Islet precursor cell (in vitro differentiated cells): ENCODE results near the gene TMEM267.
"Not testable (repeated sequence)": the region's sequence is repeated elsewhere in the genome, so short reads cannot be mapped to it uniquely, and the experiment has no call there.

Experiments
- DNase-seq: peaks from one replicate; pipeline ENCODE4 v3.0.0-alpha.2; 2018

Gene TMEM267

DNA sequence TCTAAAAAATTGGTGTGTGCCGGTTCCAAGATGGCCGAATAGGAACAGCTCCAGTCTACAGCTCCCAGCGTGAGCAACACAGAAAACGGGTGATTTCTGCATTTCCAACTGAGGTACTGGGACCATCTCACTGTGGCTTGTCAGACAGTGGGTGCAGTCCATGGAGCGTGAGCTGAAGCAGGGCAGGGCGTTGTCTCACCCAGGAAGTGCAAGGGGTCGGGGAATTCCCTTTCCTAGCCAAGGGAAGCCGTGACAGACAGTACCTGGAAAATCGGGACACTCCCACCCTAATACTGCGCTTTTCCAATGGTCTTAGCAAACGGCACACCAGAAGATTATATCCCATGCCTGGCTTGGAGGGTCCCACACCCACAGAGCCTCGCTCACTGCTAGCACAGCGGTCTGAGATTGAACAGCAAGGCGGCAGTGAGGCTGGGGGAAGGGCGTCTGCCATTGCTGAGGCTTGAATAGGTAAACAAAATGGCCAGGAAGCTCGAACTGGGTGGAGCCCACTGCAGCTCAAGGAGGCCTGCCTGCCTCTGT is 81.1 kb downstream of the TMEM267 start:
- not testable (repeated sequence) for DNase-seq

DNA sequence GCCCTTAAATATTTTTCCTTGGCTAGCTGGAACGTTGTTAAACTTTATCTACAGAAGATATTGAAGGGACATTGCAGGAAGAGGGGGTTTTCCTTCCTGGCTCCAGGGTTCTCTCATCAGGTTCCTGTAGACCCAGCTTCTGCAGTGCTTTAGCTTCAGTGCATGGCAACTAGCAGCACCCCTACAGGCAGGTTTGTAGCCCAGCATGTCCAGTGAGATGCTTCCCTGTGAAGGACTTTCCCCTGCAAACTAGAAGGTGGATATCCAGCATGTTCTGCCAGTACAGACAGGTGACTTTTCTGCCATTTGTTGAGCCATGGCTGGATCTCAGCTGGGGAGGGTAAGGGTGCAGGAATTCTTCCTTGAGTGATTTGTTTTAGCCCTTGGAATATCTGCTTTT is 81.8 kb downstream of the TMEM267 start:
- peak; percentile 54 for DNase-seq

DNA sequence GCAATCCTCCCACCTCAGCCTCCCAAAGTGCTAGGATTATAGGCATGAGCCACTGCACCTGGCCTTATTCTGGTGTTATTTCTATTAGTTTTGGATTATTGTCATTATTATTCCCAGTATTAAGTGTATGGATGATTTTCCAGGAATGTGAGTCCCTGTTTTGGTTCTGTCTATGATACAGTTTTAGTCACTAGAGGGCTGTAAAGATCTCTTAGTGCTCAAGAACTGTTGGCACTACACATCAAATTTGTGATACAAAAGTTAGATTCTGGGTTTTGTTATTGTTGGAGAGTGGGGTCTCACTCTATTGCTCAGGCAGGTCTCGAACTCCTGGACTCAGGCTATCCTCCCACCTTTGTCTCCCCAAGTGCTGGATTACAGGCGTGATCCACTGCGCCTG is 83.6 kb downstream of the TMEM267 start:
- DNase-seq, result no peak

DNA sequence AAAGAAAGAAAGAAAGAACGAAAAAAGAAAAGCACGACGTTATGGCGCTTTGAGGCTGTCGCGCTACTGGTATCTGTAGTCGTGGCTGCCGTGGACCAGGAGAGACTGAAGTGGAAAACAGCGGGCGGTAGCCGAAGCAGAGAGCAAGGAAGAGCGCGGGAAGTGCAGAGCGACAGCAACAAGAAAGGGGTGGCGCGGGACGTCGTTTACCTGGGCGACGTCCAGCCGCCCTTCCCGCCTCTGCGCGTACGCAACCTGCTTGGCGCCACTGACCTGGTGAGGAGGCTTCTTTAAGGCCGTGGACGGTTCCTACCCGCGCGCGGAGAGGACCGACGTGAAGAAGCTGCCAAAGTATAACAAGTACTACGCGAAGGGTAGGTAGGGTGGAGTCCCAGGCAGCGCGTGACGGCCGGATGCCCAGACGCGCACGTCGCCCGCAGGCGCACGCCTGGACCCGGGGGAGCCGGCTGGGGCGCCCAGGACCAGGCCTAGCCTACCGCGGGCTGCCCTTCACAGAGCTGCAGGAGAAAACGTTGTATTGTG is 86.8 kb downstream of the TMEM267 start:
- DNase-seq, result no peak
